ENCODE data around the gene PLCD3. TPM values are rescaled to one million over a fixed set of nuclear protein-coding genes. Genes with fewer than 3 reads are reported as not detected.

PLCD3 gene
- total RNA-seq, 1 experiment from 2014 or later: 55.8 TPM

DNA sequence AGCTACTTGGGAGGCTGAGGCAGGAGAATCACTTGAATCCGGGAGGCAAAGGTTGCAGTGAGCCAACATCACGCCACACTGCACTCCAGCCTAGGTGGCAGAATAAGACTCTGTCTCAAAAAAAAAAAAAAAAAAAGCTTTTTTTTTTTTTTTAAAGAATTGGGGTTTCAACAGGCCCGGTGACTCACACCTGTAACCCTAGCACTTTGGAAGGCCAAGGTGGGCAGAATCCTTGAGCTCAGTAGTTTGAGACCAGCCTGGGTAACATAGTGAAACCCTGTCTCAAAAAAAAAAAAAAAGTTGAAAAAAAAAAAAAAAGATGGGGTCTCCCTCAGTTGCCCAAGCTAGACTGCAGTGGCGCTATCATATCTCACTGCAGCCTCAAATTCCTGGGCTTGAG, 22.7 kb upstream of the PLCD3 start:
- CTCF ChIA-PET: interaction anchor here (0.6 to 16.3 kb wide), 20 partner anchors 11 to 1133 kb away, joined by 3 to 531 read pairs (median 4); partner anchors contain the start of genes ACBD4 and PLCD3
- TF ChIP-seq, protein P1, sequence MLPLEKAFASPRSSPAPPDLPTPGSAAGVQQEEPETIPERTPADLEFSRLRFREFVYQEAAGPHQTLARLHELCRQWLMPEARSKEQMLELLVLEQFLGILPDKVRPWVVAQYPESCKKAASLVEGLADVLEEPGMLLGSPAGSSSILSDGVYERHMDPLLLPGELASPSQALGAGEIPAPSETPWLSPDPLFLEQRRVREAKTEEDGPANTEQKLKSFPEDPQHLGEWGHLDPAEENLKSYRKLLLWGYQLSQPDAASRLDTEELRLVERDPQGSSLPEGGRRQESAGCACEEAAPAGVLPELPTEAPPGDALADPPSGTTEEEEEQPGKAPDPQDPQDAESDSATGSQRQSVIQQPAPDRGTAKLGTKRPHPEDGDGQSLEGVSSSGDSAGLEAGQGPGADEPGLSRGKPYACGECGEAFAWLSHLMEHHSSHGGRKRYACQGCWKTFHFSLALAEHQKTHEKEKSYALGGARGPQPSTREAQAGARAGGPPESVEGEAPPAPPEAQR (CRISPR knock-in tag; IDR thresholded peaks at IDR 0.05): no peak
- TF ChIP-seq HMGA2 (CRISPR knock-in tag; IDR thresholded peaks at IDR 0.05) (no peak), GABPB1 (CRISPR knock-in tag; IDR thresholded peaks at IDR 0.05) (no peak), RELA (CRISPR knock-in tag; IDR thresholded peaks at IDR 0.05; ENCODE audit: borderline replicate concordance) (no peak), ZNF138 (CRISPR knock-in tag; conservative IDR thresholded peaks at IDR 0.05) (no peak), FOXK1 (CRISPR knock-in tag; IDR thresholded peaks at IDR 0.05) (no peak), MXD4 (CRISPR knock-in tag; IDR thresholded peaks at IDR 0.05; ENCODE audit: borderline replicate concordance) (no peak), NFYB (CRISPR knock-in tag; conservative IDR thresholded peaks at IDR 0.05; ENCODE audit: low read depth) (no peak), EMX1 (CRISPR knock-in tag; IDR thresholded peaks at IDR 0.05) (no peak), ZNF423 (CRISPR knock-in tag; IDR thresholded peaks at IDR 0.05) (no peak), NR2C2 (CRISPR knock-in tag; IDR thresholded peaks at IDR 0.05) (no peak), JUN (CRISPR knock-in tag; IDR thresholded peaks at IDR 0.05) (no peak)
- TF ChIP-seq, protein P2, sequence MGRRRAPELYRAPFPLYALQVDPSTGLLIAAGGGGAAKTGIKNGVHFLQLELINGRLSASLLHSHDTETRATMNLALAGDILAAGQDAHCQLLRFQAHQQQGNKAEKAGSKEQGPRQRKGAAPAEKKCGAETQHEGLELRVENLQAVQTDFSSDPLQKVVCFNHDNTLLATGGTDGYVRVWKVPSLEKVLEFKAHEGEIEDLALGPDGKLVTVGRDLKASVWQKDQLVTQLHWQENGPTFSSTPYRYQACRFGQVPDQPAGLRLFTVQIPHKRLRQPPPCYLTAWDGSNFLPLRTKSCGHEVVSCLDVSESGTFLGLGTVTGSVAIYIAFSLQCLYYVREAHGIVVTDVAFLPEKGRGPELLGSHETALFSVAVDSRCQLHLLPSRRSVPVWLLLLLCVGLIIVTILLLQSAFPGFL (CRISPR knock-in tag; IDR thresholded peaks at IDR 0.05; ENCODE audit: borderline replicate concordance): no peak
- TF ChIP-seq, protein P3, sequence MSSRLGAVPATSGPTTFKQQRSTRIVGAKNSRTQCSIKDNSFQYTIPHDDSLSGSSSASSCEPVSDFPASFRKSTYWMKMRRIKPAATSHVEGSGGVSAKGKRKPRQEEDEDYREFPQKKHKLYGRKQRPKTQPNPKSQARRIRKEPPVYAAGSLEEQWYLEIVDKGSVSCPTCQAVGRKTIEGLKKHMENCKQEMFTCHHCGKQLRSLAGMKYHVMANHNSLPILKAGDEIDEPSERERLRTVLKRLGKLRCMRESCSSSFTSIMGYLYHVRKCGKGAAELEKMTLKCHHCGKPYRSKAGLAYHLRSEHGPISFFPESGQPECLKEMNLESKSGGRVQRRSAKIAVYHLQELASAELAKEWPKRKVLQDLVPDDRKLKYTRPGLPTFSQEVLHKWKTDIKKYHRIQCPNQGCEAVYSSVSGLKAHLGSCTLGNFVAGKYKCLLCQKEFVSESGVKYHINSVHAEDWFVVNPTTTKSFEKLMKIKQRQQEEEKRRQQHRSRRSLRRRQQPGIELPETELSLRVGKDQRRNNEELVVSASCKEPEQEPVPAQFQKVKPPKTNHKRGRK (CRISPR knock-in tag; IDR thresholded peaks at IDR 0.05; ENCODE audit: borderline replicate concordance): no peak
- no peaks in the 10 kb centered on the region for H3K9me3 Mint-ChIP-seq
- ATAC-seq (no peak), DNase-seq (ENCODE audit: low spot score) (no peak)
- peaks cover 5% of the 10 kb centered on the region; the same call in 1 of the 2 replicates for H3K36me3 Mint-ChIP-seq
- no peak overlapping the region for H3K4me3 Mint-ChIP-seq
- no peak overlapping the region; the same call in 1 of the 2 replicates for H3K27ac Mint-ChIP-seq
- POLR2A ChIA-PET: interaction anchor here (0.6 to 2.3 kb wide), 5 partner anchors 11 to 313 kb away, joined by 4 to 15 read pairs (median 5); no protein-coding TSS in a partner anchor
- H3K4me1 Mint-ChIP-seq: peaks cover 36% of the 10 kb centered on the region
- no peaks in the 10 kb centered on the region for H3K27me3 Mint-ChIP-seq (ENCODE audit: low read depth)

DNA sequence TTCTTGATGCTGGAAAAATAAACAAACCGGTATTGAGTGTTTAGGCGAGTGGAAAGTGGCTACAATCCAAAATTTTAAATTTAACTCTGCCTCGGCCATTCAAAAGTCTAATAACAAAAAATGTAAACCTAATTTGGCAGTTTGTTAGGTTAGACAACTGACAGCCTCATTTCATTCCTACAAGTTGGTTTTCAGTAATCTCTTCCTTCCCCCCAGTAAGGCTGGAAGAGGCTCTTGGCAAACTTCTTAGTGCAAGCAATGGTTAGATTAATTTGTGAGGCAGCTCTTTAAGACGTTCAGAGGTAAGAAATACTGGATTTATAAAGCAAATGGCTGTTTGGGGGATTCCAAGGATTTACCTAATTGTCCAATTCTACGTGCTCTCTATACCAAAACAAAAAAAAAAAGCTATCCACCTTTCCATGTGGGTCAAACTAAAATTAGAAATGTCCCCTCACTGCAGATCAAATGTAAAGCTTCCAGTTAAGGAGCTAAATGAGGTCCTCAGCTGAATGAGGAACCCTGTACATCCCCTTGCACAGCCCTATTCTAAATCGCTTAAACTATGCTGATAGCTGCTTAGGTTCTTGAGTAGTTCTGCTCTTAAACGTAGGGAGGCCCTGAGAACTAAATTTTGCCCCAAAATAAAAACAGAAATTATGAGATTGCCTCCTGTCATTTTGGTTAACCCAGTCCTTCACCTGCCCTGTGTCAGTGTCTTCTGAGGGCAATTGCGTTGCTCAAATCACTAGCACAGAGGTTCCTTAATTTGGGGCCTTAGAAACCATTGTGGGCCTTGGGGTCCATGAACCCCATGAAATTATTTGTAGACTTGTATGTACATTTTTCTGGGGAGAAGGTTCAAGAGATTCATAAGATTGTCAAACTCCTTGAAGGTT, 18.8 kb upstream of the PLCD3 start:
- peaks cover 26% of the 10 kb centered on the region for H3K4me1 Mint-ChIP-seq
- H3K4me3 Mint-ChIP-seq: peak overlapping the region; percentile 98
- ChIA-PET CTCF (interaction anchor here (0.6 to 16.3 kb wide), 26 partner anchors 10 to 1109 kb away, joined by 3 to 531 read pairs (median 4); partner anchors contain the start of genes ACBD4, HEXIM2 and PLCD3), POLR2A (interaction anchor here (0.6 to 6.1 kb wide), 5 partner anchors 9 to 397 kb away, joined by 4 to 242 read pairs (median 39); partner anchors contain the start of genes ACBD4 and HEXIM2)
- H3K27ac Mint-ChIP-seq: peak overlapping the region; percentile 50; the same call in 1 of the 2 replicates
- TF ChIP-seq ESRRA (CRISPR knock-in tag; IDR thresholded peaks at IDR 0.05; ENCODE audit: borderline replicate concordance): no peak
- no peak for TF ChIP-seq CREM (CRISPR knock-in tag; IDR thresholded peaks at IDR 0.05)
- TF ChIP-seq, protein P4, sequence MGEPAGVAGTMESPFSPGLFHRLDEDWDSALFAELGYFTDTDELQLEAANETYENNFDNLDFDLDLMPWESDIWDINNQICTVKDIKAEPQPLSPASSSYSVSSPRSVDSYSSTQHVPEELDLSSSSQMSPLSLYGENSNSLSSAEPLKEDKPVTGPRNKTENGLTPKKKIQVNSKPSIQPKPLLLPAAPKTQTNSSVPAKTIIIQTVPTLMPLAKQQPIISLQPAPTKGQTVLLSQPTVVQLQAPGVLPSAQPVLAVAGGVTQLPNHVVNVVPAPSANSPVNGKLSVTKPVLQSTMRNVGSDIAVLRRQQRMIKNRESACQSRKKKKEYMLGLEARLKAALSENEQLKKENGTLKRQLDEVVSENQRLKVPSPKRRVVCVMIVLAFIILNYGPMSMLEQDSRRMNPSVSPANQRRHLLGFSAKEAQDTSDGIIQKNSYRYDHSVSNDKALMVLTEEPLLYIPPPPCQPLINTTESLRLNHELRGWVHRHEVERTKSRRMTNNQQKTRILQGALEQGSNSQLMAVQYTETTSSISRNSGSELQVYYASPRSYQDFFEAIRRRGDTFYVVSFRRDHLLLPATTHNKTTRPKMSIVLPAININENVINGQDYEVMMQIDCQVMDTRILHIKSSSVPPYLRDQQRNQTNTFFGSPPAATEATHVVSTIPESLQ (CRISPR knock-in tag; IDR thresholded peaks at IDR 0.05): no peak
- TF ChIP-seq, protein P5, sequence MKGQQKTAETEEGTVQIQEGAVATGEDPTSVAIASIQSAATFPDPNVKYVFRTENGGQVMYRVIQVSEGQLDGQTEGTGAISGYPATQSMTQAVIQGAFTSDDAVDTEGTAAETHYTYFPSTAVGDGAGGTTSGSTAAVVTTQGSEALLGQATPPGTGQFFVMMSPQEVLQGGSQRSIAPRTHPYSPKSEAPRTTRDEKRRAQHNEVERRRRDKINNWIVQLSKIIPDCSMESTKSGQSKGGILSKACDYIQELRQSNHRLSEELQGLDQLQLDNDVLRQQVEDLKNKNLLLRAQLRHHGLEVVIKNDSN (CRISPR knock-in tag; IDR thresholded peaks at IDR 0.05): no peak
- no peak for TF ChIP-seq JUN (CRISPR knock-in tag; IDR thresholded peaks at IDR 0.05)
- no peak for TF ChIP-seq FOXK1 (CRISPR knock-in tag; IDR thresholded peaks at IDR 0.05)
- TF ChIP-seq MXD4 (CRISPR knock-in tag; IDR thresholded peaks at IDR 0.05; ENCODE audit: borderline replicate concordance): no peak
- no peak for TF ChIP-seq ZNF317 (CRISPR knock-in tag; IDR thresholded peaks at IDR 0.05; ENCODE audit: borderline replicate concordance, low read depth)
- TF ChIP-seq, protein P6, sequence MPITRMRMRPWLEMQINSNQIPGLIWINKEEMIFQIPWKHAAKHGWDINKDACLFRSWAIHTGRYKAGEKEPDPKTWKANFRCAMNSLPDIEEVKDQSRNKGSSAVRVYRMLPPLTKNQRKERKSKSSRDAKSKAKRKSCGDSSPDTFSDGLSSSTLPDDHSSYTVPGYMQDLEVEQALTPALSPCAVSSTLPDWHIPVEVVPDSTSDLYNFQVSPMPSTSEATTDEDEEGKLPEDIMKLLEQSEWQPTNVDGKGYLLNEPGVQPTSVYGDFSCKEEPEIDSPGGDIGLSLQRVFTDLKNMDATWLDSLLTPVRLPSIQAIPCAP (CRISPR knock-in tag; IDR thresholded peaks at IDR 0.05): no peak
- TF ChIP-seq, protein P7, sequence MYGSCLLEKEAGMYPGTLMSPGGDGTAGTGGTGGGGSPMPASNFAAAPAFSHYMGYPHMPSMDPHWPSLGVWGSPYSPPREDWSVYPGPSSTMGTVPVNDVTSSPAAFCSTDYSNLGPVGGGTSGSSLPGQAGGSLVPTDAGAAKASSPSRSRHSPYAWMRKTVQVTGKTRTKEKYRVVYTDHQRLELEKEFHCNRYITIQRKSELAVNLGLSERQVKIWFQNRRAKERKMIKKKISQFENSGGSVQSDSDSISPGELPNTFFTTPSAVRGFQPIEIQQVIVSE (CRISPR knock-in tag; IDR thresholded peaks at IDR 0.05; ENCODE audit: borderline replicate concordance): no peak
- no peak for TF ChIP-seq NR2C2 (CRISPR knock-in tag; IDR thresholded peaks at IDR 0.05)
- no peak for TF ChIP-seq NR1H2 (CRISPR knock-in tag; IDR thresholded peaks at IDR 0.05)
- no peaks in the 10 kb centered on the region for H3K9me3 Mint-ChIP-seq
- DNase-seq (ENCODE audit: low spot score) (no peak), ATAC-seq (no peak)
- peaks cover 5% of the 10 kb centered on the region; the same call in 1 of the 2 replicates for H3K27me3 Mint-ChIP-seq (ENCODE audit: low read depth)
- no peaks in the 10 kb centered on the region; the same call in 1 of the 2 replicates for H3K36me3 Mint-ChIP-seq

Data from WTC11 (cell line).